Measurements from ENCODE around the gene NFATC4. TPM values are rescaled to one million over a fixed set of nuclear protein-coding genes. Genes with fewer than 3 reads are reported as not detected.

NFATC4 gene
- total RNA-seq, 1 experiment from 2014 or later: 7.6 TPM

DNA sequence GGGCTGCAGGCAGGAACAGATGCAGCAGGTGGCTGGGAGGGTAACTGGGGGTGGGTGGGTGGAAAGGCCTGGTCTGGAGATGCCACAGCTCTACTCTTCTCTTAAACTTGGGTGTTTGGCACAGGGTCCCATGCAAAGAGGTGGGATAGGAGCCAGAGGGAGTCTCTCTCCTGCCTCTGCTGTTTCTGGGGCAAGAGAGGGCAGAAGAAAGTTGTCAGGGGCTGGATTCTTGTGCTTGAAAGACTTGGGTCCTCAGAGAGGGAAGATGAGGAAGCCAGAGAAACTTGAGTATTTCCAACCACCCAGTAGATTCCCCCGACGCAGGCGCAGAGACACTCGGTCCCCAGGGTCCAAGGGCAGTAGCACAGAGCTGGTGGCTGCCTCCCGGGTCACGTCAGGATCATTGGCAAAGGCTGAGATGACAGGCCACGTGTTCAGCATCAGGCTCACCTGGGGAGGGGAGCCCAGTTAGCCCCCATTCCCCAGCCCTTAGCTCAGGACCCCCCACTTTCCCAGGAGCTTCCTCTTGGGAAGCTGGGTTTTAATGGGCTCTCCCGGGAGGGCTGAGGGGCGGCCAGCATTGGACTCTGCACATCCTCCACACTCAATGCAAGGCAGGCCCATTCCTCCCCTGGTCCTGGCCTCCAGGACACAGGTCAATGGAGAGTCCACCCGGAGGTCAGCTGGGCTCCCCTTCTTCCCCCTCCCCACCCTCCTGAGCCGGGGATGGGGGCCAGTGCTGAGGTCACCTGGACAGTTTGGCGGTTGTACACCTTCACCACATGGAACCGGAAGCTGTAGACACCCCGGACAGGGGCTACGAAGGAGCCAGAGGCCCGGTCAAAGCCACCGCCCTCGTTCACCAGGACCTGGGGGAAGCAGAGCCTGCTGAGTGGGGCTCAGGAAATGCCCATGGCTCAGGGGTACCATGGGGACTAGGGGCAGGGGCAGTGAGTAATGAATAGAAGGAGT is 59.8 kb downstream of the NFATC4 start:
- no peaks in the 10 kb centered on the region for H3K9me3 ChIP-seq (ENCODE audit: control insufficient read depth in 1 of 2, insufficient read depth in 1 of 2, low read depth in 1 of 2, low read length in 2 of 2)
- H3K27me3 ChIP-seq (ENCODE audit: insufficient read depth, low read length): no peaks in the 10 kb centered on the region
- TF ChIP-seq, protein P1, sequence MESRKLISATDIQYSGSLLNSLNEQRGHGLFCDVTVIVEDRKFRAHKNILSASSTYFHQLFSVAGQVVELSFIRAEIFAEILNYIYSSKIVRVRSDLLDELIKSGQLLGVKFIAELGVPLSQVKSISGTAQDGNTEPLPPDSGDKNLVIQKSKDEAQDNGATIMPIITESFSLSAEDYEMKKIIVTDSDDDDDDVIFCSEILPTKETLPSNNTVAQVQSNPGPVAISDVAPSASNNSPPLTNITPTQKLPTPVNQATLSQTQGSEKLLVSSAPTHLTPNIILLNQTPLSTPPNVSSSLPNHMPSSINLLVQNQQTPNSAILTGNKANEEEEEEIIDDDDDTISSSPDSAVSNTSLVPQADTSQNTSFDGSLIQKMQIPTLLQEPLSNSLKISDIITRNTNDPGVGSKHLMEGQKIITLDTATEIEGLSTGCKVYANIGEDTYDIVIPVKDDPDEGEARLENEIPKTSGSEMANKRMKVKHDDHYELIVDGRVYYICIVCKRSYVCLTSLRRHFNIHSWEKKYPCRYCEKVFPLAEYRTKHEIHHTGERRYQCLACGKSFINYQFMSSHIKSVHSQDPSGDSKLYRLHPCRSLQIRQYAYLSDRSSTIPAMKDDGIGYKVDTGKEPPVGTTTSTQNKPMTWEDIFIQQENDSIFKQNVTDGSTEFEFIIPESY (IDR thresholded peaks at IDR 0.05; ENCODE audit: extremely low read depth, insufficient replicate concordance, low read length): no peak
- TF ChIP-seq ELF1 (IDR thresholded peaks at IDR 0.05; ENCODE audit: borderline replicate concordance, low read depth): no peak
- H3K9ac ChIP-seq (ENCODE audit: low read length): no peak overlapping the region
- ChIA-PET POLR2A (no interaction called here), RAD21 (ENCODE audit: low non-redundant PET in 1 of 2, low total read pairs in 2 of 2, uncharacterized antibody in 2 of 2, unreplicated experiment in 2 of 2) (no interaction called here), CTCF (interaction anchor here (1.1 kb wide), 1 partner anchor 62 kb away, joined by 4 read pairs; no protein-coding TSS in a partner anchor)
- H4K20me1 ChIP-seq (ENCODE audit: insufficient read depth): no peaks in the 10 kb centered on the region
- H2AFZ ChIP-seq (ENCODE audit: low read depth, low read length, poor library complexity, severe bottlenecking): no peak overlapping the region
- no peaks in the 10 kb centered on the region for H3K9me2 ChIP-seq (ENCODE audit: insufficient read depth)
- peaks cover 21% of the 10 kb centered on the region for H3K79me2 ChIP-seq (ENCODE audit: insufficient read depth, low read length)
- H3K4me1 ChIP-seq (ENCODE audit: control insufficient read depth in 1 of 2, insufficient read depth in 2 of 2, low read length in 2 of 2): peaks cover 14 to 37% of the 10 kb centered on the region in 2 experiments
- BruUV-seq (replicated peaks): no TSS peak
- no peak overlapping the region for H3K4me2 ChIP-seq (ENCODE audit: low read length)
- intact Hi-C loops (cut with micrococcal nuclease): no loop called here
- ATAC-seq (no peak), DNase-seq (ENCODE audit: low read depth, low spot score) (no peak)
- peaks cover 1 to 2% of the 10 kb centered on the region in 2 experiments; a peak in 1 of 4 replicates for H3K36me3 ChIP-seq (ENCODE audit: control insufficient read depth in 1 of 2, insufficient read depth in 2 of 2, low read length in 2 of 2)
- H3K4me3 ChIP-seq (replicated peaks in 1 of 2; ENCODE audit: low read depth in 1 of 2, low read length in 2 of 2): no peak overlapping the region
- no peak overlapping the region for H3K27ac ChIP-seq (ENCODE audit: low read depth, low read length)
